A204.1 (cell line): ENCODE measurements around the gene ZNF524.

Experiments used
- FAIRE-seq: peaks from 2 replicates; lab custom pipeline; 2012; peaks lifted over from hg19 to GRCh38; lab: Jason Lieb, UNC

Gene ZNF524

GRCh38 chr19:55642153-55643002, 42.3 kb downstream of the ZNF524 start:
- FAIRE-seq, result no peak

GRCh38 chr19:55643003-55643886, 43.2 kb downstream of the ZNF524 start, which contains the start of gene ZNF581:
Gene ZNF581, plus strand, starts transcription at chr19:55643649. Its CDS starts 923 bp downstream, at chr19:55644572.
- no peak for FAIRE-seq

- no peak for FAIRE-seq
These were observed 43.7 kb downstream of the ZNF524 start for GRCh38 chr19:55643887-55644176.

GRCh38 chr19:55644191-55644833, 44.2 kb downstream of the ZNF524 start:
- no peak for FAIRE-seq

DNA sequence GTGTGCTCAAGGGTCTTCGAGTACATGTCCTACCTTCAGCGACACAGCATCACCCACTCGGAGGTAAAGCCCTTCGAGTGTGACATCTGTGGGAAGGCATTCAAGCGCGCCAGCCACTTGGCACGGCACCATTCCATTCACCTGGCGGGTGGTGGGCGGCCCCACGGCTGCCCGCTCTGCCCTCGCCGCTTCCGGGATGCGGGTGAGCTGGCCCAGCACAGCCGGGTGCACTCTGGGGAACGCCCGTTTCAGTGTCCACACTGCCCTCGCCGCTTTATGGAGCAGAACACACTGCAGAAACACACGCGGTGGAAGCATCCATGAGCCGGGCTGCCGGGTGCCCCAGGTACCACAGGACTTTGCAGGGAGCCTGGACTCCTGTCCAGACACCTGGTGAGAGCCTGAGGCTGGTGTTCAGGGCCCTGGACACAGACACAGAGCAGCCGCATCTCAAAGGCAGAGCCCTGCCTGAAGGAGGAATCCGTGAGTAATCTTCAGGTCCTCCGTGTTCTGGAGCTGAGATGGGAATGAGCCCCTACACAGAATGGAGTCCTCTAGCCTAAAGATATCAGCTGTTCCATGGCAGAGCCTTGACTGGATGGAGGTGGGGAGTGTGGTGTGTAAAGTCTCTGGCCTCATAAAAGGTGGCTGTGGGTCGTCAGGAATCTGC, 44.9 kb downstream of the ZNF524 start:
- no peak for FAIRE-seq

DNA sequence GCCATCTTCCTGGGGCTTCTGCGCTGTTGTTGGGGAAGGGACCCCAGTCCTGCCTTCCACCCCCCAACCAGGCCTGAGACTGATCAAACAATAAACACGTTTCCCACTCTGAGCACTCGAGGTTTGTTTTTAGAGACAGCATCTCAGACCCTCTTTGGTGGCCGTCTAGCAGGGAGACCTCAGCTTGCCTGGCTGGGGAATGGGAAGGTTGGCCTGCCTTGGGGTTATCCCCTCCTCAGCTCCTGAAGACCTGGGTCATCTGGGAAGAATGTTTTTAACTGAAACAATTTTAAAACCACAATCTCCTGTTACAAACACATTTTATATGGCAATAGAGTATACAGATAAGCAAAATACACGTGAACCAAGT, 45.4 kb downstream of the ZNF524 start:
- FAIRE-seq, result no peak

GRCh38 chr19:55646889-55647731, 47.0 kb downstream of the ZNF524 start:
- FAIRE-seq, result no peak

- FAIRE-seq, result no peak
These were observed 47.9 kb downstream of the ZNF524 start, which contains the start of gene CCDC106 for GRCh38 chr19:55647732-55648584. Gene CCDC106, plus strand, starts transcription at chr19:55648212. Its CDS starts 835 bp downstream, at chr19:55649047.

DNA sequence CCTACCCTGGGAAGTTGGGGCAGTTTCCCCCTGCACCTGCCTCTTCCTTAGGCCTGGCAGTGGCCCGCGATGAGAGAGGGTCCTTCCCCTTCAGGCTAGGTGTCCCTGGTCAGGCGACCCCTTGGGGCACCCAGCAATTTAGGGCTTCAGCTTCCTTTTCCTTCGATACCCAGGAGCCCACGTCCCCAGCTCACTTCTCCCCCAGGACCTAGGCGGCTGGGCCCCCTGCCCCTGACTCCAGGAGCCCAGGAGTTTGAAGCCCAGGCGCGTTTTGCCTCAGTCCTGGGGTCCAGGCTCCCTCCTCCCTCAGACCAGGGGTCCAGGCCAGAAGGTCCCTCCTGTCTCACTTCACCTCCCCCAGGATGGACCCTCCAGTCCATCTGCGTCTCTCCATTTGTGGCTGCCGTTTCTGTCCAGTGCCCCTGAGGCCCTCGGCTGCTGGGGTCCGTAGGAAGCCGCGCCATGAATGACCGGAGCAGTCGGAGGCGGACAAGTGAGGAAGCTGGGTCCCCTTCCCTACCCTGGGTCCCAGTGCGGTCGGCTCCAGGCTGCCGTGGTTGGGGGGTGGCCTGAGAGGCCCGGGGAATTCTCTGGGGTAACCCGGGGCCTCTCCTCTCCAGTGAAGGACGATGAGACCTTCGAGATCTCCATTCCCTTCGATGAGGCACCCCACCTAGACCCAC, 48.6 kb downstream of the ZNF524 start:
- no peak for FAIRE-seq

DNA sequence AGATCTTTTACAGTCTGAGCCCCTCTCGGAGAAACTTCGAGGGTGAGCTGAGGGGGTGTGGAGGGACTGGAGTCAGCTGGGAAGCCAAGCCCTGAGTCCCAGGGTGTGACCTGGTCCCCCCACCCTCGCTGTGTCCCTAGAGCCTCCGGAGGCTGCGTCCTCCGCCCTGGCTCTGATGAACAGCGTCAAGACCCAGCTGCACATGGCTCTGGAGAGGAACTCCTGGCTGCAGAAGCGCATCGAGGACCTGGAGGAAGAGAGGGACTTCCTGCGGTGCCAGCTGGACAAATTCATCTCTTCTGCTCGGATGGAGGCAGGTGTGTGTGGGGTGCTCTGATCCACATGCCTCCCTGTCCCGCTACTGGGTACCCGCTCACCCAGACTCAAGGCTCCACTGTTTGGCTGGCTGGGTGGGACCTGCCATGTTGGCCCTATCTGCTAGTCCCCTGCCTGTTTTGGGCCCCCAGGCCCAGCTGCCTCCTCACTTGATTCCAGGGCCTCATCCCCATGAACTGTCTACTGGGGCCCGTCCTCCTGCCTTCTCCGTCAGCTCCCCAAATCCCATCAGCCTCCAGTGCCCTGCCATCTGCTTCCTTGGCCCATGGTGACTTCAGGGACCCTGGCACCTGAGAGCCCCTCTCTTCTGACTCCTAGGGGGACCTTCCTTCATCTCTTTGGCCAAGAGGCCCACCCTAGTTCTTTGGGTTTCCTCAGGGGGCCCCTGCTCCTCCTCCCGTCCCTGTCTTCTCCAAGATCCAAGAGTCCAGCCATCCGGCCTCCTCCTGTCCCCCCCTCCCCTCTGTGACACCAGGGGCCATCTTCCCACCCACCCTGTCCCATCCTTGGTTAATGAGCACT, 49.4 kb downstream of the ZNF524 start:
- FAIRE-seq, result no peak

DNA sequence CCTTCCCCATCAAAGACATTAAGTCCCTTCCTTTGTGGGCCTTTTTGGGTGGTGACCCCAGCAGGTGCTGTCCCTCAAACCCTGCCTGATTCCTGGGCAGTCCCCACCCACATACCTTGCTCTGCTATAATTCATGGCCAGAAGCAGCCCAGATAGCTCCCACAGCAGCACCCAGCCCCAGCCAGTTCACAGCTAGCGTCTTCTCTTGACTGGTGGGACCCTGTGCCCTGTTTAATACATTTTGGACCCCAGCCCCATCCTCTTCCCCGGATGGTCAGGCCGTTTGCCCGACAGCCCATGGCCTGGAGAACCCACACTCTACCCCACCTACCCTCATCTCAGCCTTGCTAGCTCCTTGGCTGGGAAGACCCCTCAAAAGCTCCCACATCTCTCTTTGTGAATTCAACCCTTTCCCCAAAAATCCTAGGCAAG, 50.1 kb downstream of the ZNF524 start:
- FAIRE-seq, result no peak

DNA sequence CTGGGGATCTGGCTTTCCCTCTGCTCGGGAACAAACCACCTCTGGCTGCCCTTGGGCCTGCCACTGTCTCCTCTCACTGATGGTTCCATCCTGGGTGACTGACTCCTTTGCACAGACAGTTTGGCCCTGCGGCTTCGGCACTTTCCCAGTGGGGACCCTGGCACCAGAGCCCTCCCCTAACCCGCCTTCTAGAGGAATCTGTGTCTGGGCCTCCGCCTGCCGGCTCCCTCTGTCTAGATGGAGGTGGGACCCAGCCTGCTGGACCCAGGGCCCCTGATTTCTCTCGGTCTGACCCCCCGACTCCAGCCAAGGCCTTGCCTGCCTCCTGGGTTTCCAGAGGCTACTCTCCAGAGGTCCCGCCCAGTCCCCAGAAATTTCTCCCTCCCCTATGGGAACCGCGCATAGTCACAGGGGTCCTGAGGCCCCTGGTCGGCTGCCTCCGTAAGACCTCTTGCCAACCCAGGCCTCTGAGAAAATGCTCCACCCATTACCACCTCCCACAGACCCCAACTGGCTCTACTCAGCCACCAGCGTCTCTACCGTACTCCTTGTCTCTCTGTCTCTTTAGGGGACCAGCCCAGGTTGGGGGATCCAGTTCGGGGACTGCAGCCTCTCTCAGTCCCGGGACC, 50.6 kb downstream of the ZNF524 start:
- no peak for FAIRE-seq

DNA sequence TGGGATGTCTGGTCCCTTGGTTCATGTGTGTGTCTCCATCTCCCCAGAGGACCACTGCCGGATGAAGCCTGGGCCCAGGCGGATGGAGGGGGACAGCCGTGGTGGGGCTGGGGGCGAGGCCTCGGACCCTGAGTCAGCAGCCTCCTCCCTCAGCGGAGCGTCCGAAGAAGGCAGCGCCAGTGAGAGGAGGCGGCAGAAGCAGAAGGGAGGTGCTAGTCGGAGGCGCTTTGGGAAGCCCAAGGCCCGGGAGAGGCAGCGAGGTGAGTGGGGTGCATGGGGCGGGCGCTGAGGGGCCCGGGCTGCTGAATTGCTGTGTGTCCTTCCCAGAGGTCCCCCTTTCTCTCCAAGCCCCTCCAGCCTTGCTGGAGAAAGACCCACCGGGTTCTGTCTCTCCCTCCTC, 51.1 kb downstream of the ZNF524 start:
- FAIRE-seq, result no peak

- no peak for FAIRE-seq
These were observed 52.4 kb downstream of the ZNF524 start for GRCh38 chr19:55652311-55653128.
